GM18951 (cell line): Measurements from ENCODE around the gene AMPH.

ENCODE experiments used
- POLR2A ChIP-seq: IDR thresholded peaks from 4 replicates; pipeline ENCODE4 v1.6.1; 2011; ENCODE audit warnings: mild to moderate bottlenecking; ENCODE audit not compliant: insufficient read length, insufficient read depth; ENCODE audit errors: extremely low read depth
- in situ Hi-C: fragments of 300-500 bp; cut with MboI; formaldehyde crosslinking; loops from one replicate; pipeline ENCODE4 v1.12.0; 2022; ENCODE audit warnings: low sequenced_read_pairs, mixed read lengths, inconsistent platforms; ENCODE audit not compliant: unreplicated experiment

The AMPH gene

GRCh38 chr7:38342135-38342534 is 289.0 kb downstream of the AMPH start:
- in situ Hi-C loops = loop anchor here (25.0 kb wide), 1 partner anchor 430 kb away; the partner anchor contains the start of genes EPDR1 and SFRP4

GRCh38 chr7:38341172-38341705 is 289.9 kb downstream of the AMPH start:
- in situ Hi-C loops = loop anchor here (25.0 kb wide), 1 partner anchor 429 kb away; the partner anchor contains the start of genes EPDR1 and SFRP4

- no peak for TF ChIP-seq POLR2A
- in situ Hi-C loops = loop anchor here (25.0 kb wide), 1 partner anchor 428 kb away; the partner anchor contains the start of genes EPDR1 and SFRP4
Measured at GRCh38 chr7:38339953-38340819, 291.0 kb downstream of the AMPH start.

GRCh38 chr7:38336148-38336515 is 295.0 kb downstream of the AMPH start:
- in situ Hi-C loops = loop anchor here (25.0 kb wide), 1 partner anchor 424 kb away; the partner anchor contains the start of genes EPDR1 and SFRP4

GRCh38 chr7:38335492-38336147 is 295.6 kb downstream of the AMPH start:
- in situ Hi-C loops = loop anchor here (25.0 kb wide), 1 partner anchor 423 kb away; the partner anchor contains the start of genes EPDR1 and SFRP4
- TF ChIP-seq POLR2A = peak; percentile 21

GRCh38 chr7:38335128-38335491 is 296.1 kb downstream of the AMPH start:
- no peak for TF ChIP-seq POLR2A
- in situ Hi-C loops = loop anchor here (25.0 kb wide), 1 partner anchor 423 kb away; the partner anchor contains the start of genes EPDR1 and SFRP4

GRCh38 chr7:38334163-38334562 is 297.0 kb downstream of the AMPH start:
- in situ Hi-C loops = loop anchor here (25.0 kb wide), 1 partner anchor 422 kb away; the partner anchor contains the start of genes EPDR1 and SFRP4
- no peak for TF ChIP-seq POLR2A
